ENCODE data around the gene SUMF2.

The SUMF2 gene

GRCh38 chr7:56127241-56127975 is 63.3 kb downstream of the SUMF2 start:
- no peak for DNase-seq (ENCODE audit: insufficient read length, low spot score)
- TF ChIP-seq PAX5 (IDR thresholded peaks at IDR 0.05; ENCODE audit: insufficient read depth, low read length, severe bottlenecking): no peak
- no peak for TF ChIP-seq SPI1 (IDR thresholded peaks at IDR 0.05; ENCODE audit: low read depth, low read length)
- no peak for TF ChIP-seq POU2F2 (IDR thresholded peaks at IDR 0.05; ENCODE audit: low read depth, low read length)
- TF ChIP-seq POLR2AphosphoS5 (IDR thresholded peaks at IDR 0.05; ENCODE audit: low read depth, low read length): no peak
- no peak for TF ChIP-seq TAF1 (IDR thresholded peaks at IDR 0.05; ENCODE audit: low read depth, low read length)
- TF ChIP-seq POLR2A (IDR thresholded peaks at IDR 0.05; ENCODE audit: low read depth, low read length): no peak
- FAIRE-seq: no peak

Measured in GM12891 (cell line).